ENCODE measurements around the gene CHPF. TPM values are rescaled to one million over a fixed set of nuclear protein-coding genes. Genes with fewer than 3 reads are reported as not detected.

CHPF gene
- 46.0 and 58.8 TPM in 2 replicates for total RNA-seq
- polyA plus RNA-seq, result 23.9 and 35.8 TPM in 2 replicates
- 54.1 and 68.7 TPM in 2 replicates for polyA plus RNA-seq (2012)
- polyA minus RNA-seq (ENCODE audit: low replicate concordance), result 20.2 and 29.3 TPM in 2 replicates

GRCh38 chr2:219543596-219544358 is at the start of gene CHPF, which contains the start of gene TMEM198:
CHPF (minus strand) TSS chr2:219543809; CDS start chr2:219543538, 271 bp downstream.
TMEM198 (plus strand) TSS chr2:219544028; CDS start chr2:219544728, 700 bp downstream.
- Histone ChIP-seq H3K27me3 (ENCODE audit: control insufficient read depth, insufficient read depth, low read length) (no peaks in the 10 kb centered on the region), H3K4me2 (ENCODE audit: extremely low read depth, insufficient read depth, low read length) (peak within 1 kb of the TSS; percentile 92), H4K20me1 (ENCODE audit: control insufficient read depth, extremely low read depth, insufficient read depth, low read length) (no peaks in the 10 kb centered on the region), H2AFZ (ENCODE audit: low read length) (peak within 1 kb of the TSS; percentile 62), H3K9me3 (ENCODE audit: control insufficient read depth, insufficient read depth, low read depth, low read length) (no peaks in the 10 kb centered on the region), H3K27ac (ENCODE audit: insufficient read depth, low read length) (peak within 1 kb of the TSS; percentile 64), H3K4me1 (ENCODE audit: control insufficient read depth, extremely low read depth, insufficient read depth, low read length) (peaks cover 5% of the 10 kb centered on the region), H3K9ac (ENCODE audit: insufficient read depth, low read length) (peak within 1 kb of the TSS; percentile 80), H3K36me3 (ENCODE audit: control insufficient read depth, insufficient read depth, low read length) (peaks cover 17% of the 10 kb centered on the region), H3K79me2 (ENCODE audit: control insufficient read depth, insufficient read depth, low read length) (peaks cover 4% of the 10 kb centered on the region), H3K4me3 (replicated peaks in 1 of 4; ENCODE audit: control extremely low read depth in 1 of 4, insufficient read depth in 1 of 4, low read depth in 3 of 4, low read length in 4 of 4) (peak within 1 kb of the TSS; percentile 71 to 87 (median 83))
- TF ChIP-seq CTCF (conservative IDR thresholded peaks at IDR 0.05 in 1 of 2, IDR thresholded peaks at IDR 0.05 in 1 of 2; ENCODE audit: low read depth in 1 of 2, low read length in 2 of 2) (no peak), EZH2 (IDR thresholded peaks at IDR 0.05; ENCODE audit: low read length, missing control alignments) (no peak)
- peak; percentile 98 for DNase-seq (ENCODE audit: low read depth in 2 of 2)

- Histone ChIP-seq H3K4me1 (ENCODE audit: control insufficient read depth, extremely low read depth, insufficient read depth, low read length) (peaks cover under 1% of the 10 kb centered on the region), H3K27me3 (ENCODE audit: control insufficient read depth, insufficient read depth, low read length) (no peaks in the 10 kb centered on the region), H3K4me2 (ENCODE audit: extremely low read depth, insufficient read depth, low read length) (no peak overlapping the region), H4K20me1 (ENCODE audit: control insufficient read depth, extremely low read depth, insufficient read depth, low read length) (no peaks in the 10 kb centered on the region), H2AFZ (ENCODE audit: low read length) (no peak overlapping the region), H3K27ac (ENCODE audit: insufficient read depth, low read length) (no peak overlapping the region), H3K9me3 (ENCODE audit: control insufficient read depth, insufficient read depth, low read depth, low read length) (no peaks in the 10 kb centered on the region), H3K79me2 (ENCODE audit: control insufficient read depth, insufficient read depth, low read length) (no peaks in the 10 kb centered on the region), H3K4me3 (replicated peaks in 1 of 4; ENCODE audit: control extremely low read depth in 1 of 4, insufficient read depth in 1 of 4, low read depth in 3 of 4, low read length in 4 of 4) (no peak overlapping the region), H3K9ac (ENCODE audit: insufficient read depth, low read length) (no peak overlapping the region), H3K36me3 (ENCODE audit: control insufficient read depth, insufficient read depth, low read length) (no peaks in the 10 kb centered on the region)
- no peak for DNase-seq (ENCODE audit: low read depth in 2 of 2)
- TF ChIP-seq CTCF (conservative IDR thresholded peaks at IDR 0.05 in 1 of 2, IDR thresholded peaks at IDR 0.05 in 1 of 2; ENCODE audit: low read depth in 1 of 2, low read length in 2 of 2) (no peak), EZH2 (IDR thresholded peaks at IDR 0.05; ENCODE audit: low read length, missing control alignments) (no peak)
These were observed 49.5 kb upstream of the CHPF start for GRCh38 chr2:219593154-219593553.

- Histone ChIP-seq H4K20me1 (ENCODE audit: control insufficient read depth, extremely low read depth, insufficient read depth, low read length) (no peaks in the 10 kb centered on the region), H3K4me2 (ENCODE audit: extremely low read depth, insufficient read depth, low read length) (no peak overlapping the region), H2AFZ (ENCODE audit: low read length) (no peak overlapping the region), H3K79me2 (ENCODE audit: control insufficient read depth, insufficient read depth, low read length) (no peaks in the 10 kb centered on the region), H3K27me3 (ENCODE audit: control insufficient read depth, insufficient read depth, low read length) (no peaks in the 10 kb centered on the region), H3K4me1 (ENCODE audit: control insufficient read depth, extremely low read depth, insufficient read depth, low read length) (no peaks in the 10 kb centered on the region), H3K4me3 (replicated peaks in 1 of 4; ENCODE audit: control extremely low read depth in 1 of 4, insufficient read depth in 1 of 4, low read depth in 3 of 4, low read length in 4 of 4) (no peak overlapping the region), H3K9me3 (ENCODE audit: control insufficient read depth, insufficient read depth, low read depth, low read length) (no peaks in the 10 kb centered on the region), H3K9ac (ENCODE audit: insufficient read depth, low read length) (no peak overlapping the region), H3K36me3 (ENCODE audit: control insufficient read depth, insufficient read depth, low read length) (no peaks in the 10 kb centered on the region), H3K27ac (ENCODE audit: insufficient read depth, low read length) (no peak overlapping the region)
- DNase-seq (ENCODE audit: low read depth in 2 of 2), result no peak
- TF ChIP-seq CTCF (conservative IDR thresholded peaks at IDR 0.05 in 1 of 2, IDR thresholded peaks at IDR 0.05 in 1 of 2; ENCODE audit: low read depth in 1 of 2, low read length in 2 of 2) (no peak), EZH2 (IDR thresholded peaks at IDR 0.05; ENCODE audit: low read length, missing control alignments) (no peak)
These were observed 49.1 kb upstream of the CHPF start for GRCh38 chr2:219592736-219593135.
